ENCODE data around the gene TAF13. TPM values are rescaled to one million over a fixed set of nuclear protein-coding genes. Genes with fewer than 3 reads are reported as not detected.

The TAF13 gene
- total and polyA plus RNA-seq, 4 donors: 22.2 to 39.4 (median 34.3) TPM

DNA sequence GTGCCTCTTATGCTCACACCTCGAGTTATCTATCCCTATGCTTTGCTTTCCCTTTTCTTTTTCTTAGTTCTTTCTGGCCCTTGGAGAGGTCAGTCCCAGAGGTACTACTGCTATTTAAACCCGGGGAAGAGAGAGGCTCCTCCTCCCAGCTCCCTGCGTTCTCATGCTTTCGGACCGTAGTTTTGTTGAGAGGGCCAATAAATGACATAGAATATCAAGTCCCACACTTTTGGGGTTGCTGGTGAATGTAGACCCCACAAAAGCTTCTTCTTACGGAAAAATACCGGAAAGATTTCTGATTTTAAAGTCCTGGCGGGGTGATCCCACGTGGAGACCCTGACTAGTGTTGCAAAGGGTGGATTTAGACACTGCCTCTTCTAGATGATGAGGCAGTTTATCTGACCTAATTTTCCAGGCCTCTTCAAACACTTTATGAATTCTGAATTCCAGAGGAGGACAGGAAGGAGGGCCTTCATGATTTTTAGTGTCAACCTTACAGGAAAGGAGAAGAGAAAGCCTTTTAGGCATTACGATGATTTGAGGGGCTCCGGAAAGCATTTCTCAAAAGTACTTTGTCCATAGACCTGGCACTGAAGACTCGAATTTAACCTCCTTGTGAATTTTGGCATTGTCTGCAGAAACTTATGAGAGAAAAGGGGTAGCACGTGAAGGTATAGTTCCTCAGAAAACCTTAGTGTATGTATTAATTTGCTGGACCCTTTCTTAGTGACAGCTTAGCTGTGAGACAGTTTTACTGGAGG is 15.5 kb upstream of the TAF13 start:
- ATAC-seq (ENCODE audit: insufficient read depth, low FRiP score) (peak; percentile 69), DNase-seq (peak in 1 of 3 donors; percentile 60)
- peak overlapping the region; percentile 79 for H3K4me3 ChIP-seq
- peak overlapping the region; percentile 84 to 88 for H3K9ac ChIP-seq (ENCODE audit: insufficient read depth in 1 of 2, low read length in 2 of 2)
- peaks cover 6 to 16% (median 9%) of the 10 kb centered on the region in 5 donors for H3K4me1 ChIP-seq (ENCODE audit: control insufficient read depth in 5 of 5, insufficient read depth in 5 of 5, low read length in 5 of 5)
- no peaks in the 10 kb centered on the region for H3K27me3 ChIP-seq (ENCODE audit: control insufficient read depth in 3 of 3, insufficient read depth in 3 of 3, low read length in 2 of 3)
- peak overlapping the region; percentile 85 to 99 for H3K27ac ChIP-seq (ENCODE audit: low read depth in 1 of 2, low read length in 1 of 2)
- H3K36me3 ChIP-seq (ENCODE audit: control insufficient read depth in 4 of 4, insufficient read depth in 4 of 4, low read length in 4 of 4): peaks cover 4 to 12% (median 8%) of the 10 kb centered on the region in 4 donors
- WGBS, 2 donors: 1% methylated on average over 13 of the region's 13 CpGs
- TF ChIP-seq, protein P1, sequence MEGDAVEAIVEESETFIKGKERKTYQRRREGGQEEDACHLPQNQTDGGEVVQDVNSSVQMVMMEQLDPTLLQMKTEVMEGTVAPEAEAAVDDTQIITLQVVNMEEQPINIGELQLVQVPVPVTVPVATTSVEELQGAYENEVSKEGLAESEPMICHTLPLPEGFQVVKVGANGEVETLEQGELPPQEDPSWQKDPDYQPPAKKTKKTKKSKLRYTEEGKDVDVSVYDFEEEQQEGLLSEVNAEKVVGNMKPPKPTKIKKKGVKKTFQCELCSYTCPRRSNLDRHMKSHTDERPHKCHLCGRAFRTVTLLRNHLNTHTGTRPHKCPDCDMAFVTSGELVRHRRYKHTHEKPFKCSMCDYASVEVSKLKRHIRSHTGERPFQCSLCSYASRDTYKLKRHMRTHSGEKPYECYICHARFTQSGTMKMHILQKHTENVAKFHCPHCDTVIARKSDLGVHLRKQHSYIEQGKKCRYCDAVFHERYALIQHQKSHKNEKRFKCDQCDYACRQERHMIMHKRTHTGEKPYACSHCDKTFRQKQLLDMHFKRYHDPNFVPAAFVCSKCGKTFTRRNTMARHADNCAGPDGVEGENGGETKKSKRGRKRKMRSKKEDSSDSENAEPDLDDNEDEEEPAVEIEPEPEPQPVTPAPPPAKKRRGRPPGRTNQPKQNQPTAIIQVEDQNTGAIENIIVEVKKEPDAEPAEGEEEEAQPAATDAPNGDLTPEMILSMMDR (IDR thresholded peaks at IDR 0.05; ENCODE audit: control extremely low read depth, extremely low read depth): no peak
- peaks cover 0 to 3% (median 0%) of the 10 kb centered on the region in 4 donors for H3K9me3 ChIP-seq (ENCODE audit: control insufficient read depth in 4 of 4, insufficient read depth in 3 of 4, low read length in 3 of 4)

DNA sequence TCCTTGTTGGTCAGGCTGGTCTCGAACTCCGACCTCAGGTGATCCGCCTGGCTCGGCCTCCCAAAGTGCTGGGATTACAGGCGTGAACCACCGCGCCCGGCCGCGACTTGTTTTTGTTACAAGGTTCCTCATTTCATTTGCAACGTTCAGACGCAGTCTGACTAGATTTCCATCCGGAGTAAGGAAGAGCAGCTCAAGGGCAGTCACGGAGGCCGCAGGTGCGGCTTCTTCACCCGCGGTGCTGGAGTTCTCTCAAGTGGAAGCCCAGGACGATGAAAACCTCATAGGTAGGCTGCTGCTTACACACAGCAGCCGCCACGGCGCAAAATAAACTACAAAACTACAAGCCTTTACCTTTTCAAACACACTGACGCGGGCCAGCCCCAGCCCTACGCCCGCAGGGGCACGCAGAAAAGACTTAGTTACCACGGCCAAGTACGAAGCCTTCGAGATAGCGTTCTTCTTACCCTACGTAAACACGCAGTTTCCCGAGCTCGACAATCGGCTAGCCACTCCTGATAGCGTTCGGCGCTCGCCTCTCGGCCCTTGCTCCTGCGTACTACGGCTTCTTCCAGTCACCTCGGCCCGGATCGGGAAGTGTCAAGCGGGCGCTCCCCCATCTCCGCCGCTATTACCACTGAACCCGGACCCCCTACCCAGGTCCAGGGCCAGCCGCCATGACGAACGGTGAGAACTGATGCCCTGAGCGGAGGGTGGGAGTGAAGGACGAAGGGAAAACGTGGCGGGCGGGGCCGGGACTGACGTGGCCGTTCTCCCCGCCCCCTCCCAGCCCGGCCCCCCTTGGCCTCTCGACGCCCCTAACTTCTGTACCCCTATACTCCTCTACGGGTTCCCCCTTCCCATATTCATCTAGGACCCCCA is 14.6 kb upstream of the TAF13 start, which contains the start of gene TMEM167B:
TSS of gene TMEM167B (plus strand) at position 569 of the 882 bp plus-strand sequence. CDS start at position 678, 109 bp downstream.
- H3K9ac ChIP-seq (ENCODE audit: insufficient read depth in 1 of 2, low read length in 2 of 2): peak within 1 kb of the TSS; percentile 84 to 88
- DNase-seq (peak; percentile 94 to 97 (median 96)), ATAC-seq (ENCODE audit: insufficient read depth, low FRiP score) (peak; percentile 96)
- no peaks in the 10 kb centered on the region for H3K27me3 ChIP-seq (ENCODE audit: control insufficient read depth in 3 of 3, insufficient read depth in 3 of 3, low read length in 2 of 3)
- H3K27ac ChIP-seq (ENCODE audit: low read depth in 1 of 2, low read length in 1 of 2): peak within 1 kb of the TSS; percentile 85 to 99
- H3K9me3 ChIP-seq (ENCODE audit: control insufficient read depth in 4 of 4, insufficient read depth in 3 of 4, low read length in 3 of 4): peaks cover 0 to 3% (median 0%) of the 10 kb centered on the region in 4 donors
- peaks cover 4 to 12% (median 8%) of the 10 kb centered on the region in 4 donors for H3K36me3 ChIP-seq (ENCODE audit: control insufficient read depth in 4 of 4, insufficient read depth in 4 of 4, low read length in 4 of 4)
- peaks cover 6 to 16% (median 9%) of the 10 kb centered on the region in 5 donors for H3K4me1 ChIP-seq (ENCODE audit: control insufficient read depth in 5 of 5, insufficient read depth in 5 of 5, low read length in 5 of 5)
- 2 to 3% methylated on average over 67 of the region's 67 CpGs for WGBS, 2 donors
- TF ChIP-seq, protein P1 (IDR thresholded peaks at IDR 0.05; ENCODE audit: control extremely low read depth, extremely low read depth): no peak
- H3K4me3 ChIP-seq: peak within 1 kb of the TSS; percentile 79

DNA sequence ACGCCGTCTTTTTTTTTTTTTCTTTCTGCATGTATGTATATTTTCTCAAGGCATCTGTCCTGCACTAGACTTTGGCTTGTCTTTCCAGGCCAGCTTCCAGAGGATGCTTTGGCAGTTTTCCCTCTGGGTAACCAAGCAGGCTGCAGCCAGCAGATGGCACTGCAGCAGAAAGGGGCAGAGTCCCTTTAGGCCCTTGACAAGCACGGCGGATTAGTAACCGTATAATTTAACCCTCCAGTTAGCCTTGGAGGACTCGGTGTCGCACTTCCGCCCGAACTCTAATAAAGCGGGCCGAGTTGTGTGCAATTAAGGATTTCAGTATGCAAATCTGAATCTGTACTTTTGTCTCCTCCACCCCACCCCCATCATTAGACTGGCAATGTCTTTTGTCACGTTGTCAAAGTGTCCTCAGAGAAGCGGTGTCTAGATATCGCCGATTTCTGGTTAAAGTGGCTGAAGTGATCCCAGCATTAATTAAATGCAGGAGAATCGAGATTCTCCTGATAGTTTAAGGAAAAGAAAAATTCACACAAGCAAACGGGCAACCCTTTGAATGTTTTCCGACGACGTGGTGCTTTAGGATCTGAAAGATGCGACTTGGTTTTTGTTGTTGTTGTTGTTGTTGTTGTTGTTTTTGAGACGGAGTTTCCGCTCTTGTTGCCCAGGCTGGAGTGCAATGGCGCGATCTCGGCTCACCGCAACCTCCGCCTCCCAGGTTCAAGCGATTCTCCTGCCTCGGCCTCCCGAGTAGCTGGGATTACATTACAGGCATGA is 13.6 kb upstream of the TAF13 start:
- H3K9ac ChIP-seq (ENCODE audit: insufficient read depth in 1 of 2, low read length in 2 of 2): no peak overlapping the region
- H3K4me3 ChIP-seq: no peak overlapping the region
- peaks cover 2 to 7% (median 5%) of the 10 kb centered on the region in 4 donors for H3K36me3 ChIP-seq (ENCODE audit: control insufficient read depth in 4 of 4, insufficient read depth in 4 of 4, low read length in 4 of 4)
- peaks cover 0 to 3% (median 0%) of the 10 kb centered on the region in 4 donors for H3K9me3 ChIP-seq (ENCODE audit: control insufficient read depth in 4 of 4, insufficient read depth in 3 of 4, low read length in 3 of 4)
- no peak for ATAC-seq (ENCODE audit: insufficient read depth, low FRiP score)
- H3K27me3 ChIP-seq (ENCODE audit: control insufficient read depth in 3 of 3, insufficient read depth in 3 of 3, low read length in 2 of 3): no peaks in the 10 kb centered on the region
- DNase-seq: peak; percentile 59 to 71 (median 63)
- TF ChIP-seq, protein P1 (IDR thresholded peaks at IDR 0.05; ENCODE audit: control extremely low read depth, extremely low read depth): peak; percentile 16
- peaks cover 6 to 16% (median 9%) of the 10 kb centered on the region in 5 donors for H3K4me1 ChIP-seq (ENCODE audit: control insufficient read depth in 5 of 5, insufficient read depth in 5 of 5, low read length in 5 of 5)
- 67 to 70% methylated on average over 31 of the region's 31 CpGs for WGBS, 2 donors
- peak overlapping the region; percentile 85 to 99 for H3K27ac ChIP-seq (ENCODE audit: low read depth in 1 of 2, low read length in 1 of 2)
